Activated CD4-positive, alpha-beta memory T cell treated with anti-CD3 and anti-CD28 coated beads for 36 hours (primary cell): ENCODE measurements around the gene HLA-C. TPM values are rescaled to one million over a fixed set of nuclear protein-coding genes. Genes with fewer than 3 reads are reported as not detected.

Experiments
- CTCF ChIA-PET: fragments of 350-600 bp; sonication (Branson Sonifier 250); formaldehyde crosslinking; loops from one replicate; lab custom pipeline; 2021; ENCODE audit warnings: antibody characterized with exemption, inconsistent platforms; lab: Charles Lee
- POLR2A ChIA-PET: fragments of 350-600 bp; sonication (Branson Sonifier 250); formaldehyde crosslinking; loops from one replicate; lab custom pipeline; 2021; ENCODE audit warnings: antibody characterized with exemption; lab: Charles Lee
- DNase-seq: peaks from one replicate; pipeline ENCODE4 v3.0.0-alpha.2; 2020
- H3K27ac Mint-ChIP-seq: one replicate; pipeline ENCODE4 v1.8.0; 2021; ENCODE audit warnings: mixed read lengths
- H3K27me3 Mint-ChIP-seq: one replicate; pipeline ENCODE4 v1.8.0; 2021; ENCODE audit warnings: mixed read lengths
- H3K36me3 Mint-ChIP-seq: one replicate; pipeline ENCODE4 v1.8.0; 2021; ENCODE audit warnings: mixed read lengths
- H3K4me1 Mint-ChIP-seq: one replicate; pipeline ENCODE4 v1.8.0; 2021; ENCODE audit warnings: low read depth, mixed read lengths
- H3K4me3 Mint-ChIP-seq: one replicate; pipeline ENCODE4 v1.8.0; 2021; ENCODE audit warnings: mild to moderate bottlenecking, mixed read lengths
- H3K9me3 Mint-ChIP-seq: one replicate; pipeline ENCODE4 v1.8.0; 2021; ENCODE audit warnings: mixed read lengths
- intact Hi-C: fragments of 100-400 bp; cut with micrococcal nuclease; formaldehyde crosslinking; loops from one replicate; pipeline ENCODE4 v1.15.1; 2023
- total RNA-seq, 2 experiments: library from RNA; stranded (reverse); gene quantifications; one replicate each; pipeline ENCODE4 v1.2.3, GENCODE V29; 2021

Gene HLA-C
- 100 to 1,000 TPM; 976 to 983 TPM for total RNA-seq

- intact Hi-C loops = loop anchor here (1.0 to 5.0 kb wide), 7 partner anchors 67 to 654 kb away; partner anchors contain the start of genes MRPS18B, PPP1R10, PRRC2A and TCF19
- Mint-ChIP-seq H3K4me1 (peaks cover 51% of the 10 kb centered on the region), H3K27ac (peak within 1 kb of the TSS; percentile 99), H3K27me3 (no peaks in the 10 kb centered on the region), H3K36me3 (peaks cover 44% of the 10 kb centered on the region), H3K9me3 (no peaks in the 10 kb centered on the region), H3K4me3 (peak within 1 kb of the TSS; percentile 95)
- ChIA-PET POLR2A (interaction anchor here (1.0 to 4.6 kb wide), 3 partner anchors 74 to 95 kb away, joined by 4 to 20 read pairs (median 6); no protein-coding TSS in a partner anchor), CTCF (interaction anchor here (1.6 kb wide), 1 partner anchor 36 kb away, joined by 5 read pairs; no protein-coding TSS in a partner anchor)
- peak; percentile 95 for DNase-seq
Observed at GRCh38 chr6:31271641-31272357, at the start of gene HLA-C. HLA-C (minus strand) TSS chr6:31272092; CDS start chr6:31272071, 21 bp downstream.

GRCh38 chr6:31321005-31321707 lies 49.3 kb upstream of the HLA-C start:
- POLR2A ChIA-PET = no interaction called here
- Mint-ChIP-seq H3K36me3 (no peaks in the 10 kb centered on the region), H3K9me3 (no peaks in the 10 kb centered on the region), H3K27me3 (peaks cover 32% of the 10 kb centered on the region), H3K4me3 (no peak overlapping the region), H3K27ac (no peak overlapping the region), H3K4me1 (no peaks in the 10 kb centered on the region)
- intact Hi-C loops = no loop called here
- DNase-seq = no peak
- CTCF ChIA-PET = interaction anchor here (0.7 kb wide), 2 partner anchors 57 to 65 kb away, joined by 3 to 4 read pairs; no protein-coding TSS in a partner anchor

GRCh38 chr6:31317036-31317435 lies 45.1 kb upstream of the HLA-C start:
- ChIA-PET POLR2A (no interaction called here), CTCF (no interaction called here)
- intact Hi-C loops = no loop called here
- DNase-seq = no peak
- no peak overlapping the region for H3K27ac Mint-ChIP-seq
- no peaks in the 10 kb centered on the region for H3K4me1 Mint-ChIP-seq
- no peaks in the 10 kb centered on the region for H3K9me3 Mint-ChIP-seq
- peaks cover 18% of the 10 kb centered on the region for H3K27me3 Mint-ChIP-seq
- H3K36me3 Mint-ChIP-seq = no peaks in the 10 kb centered on the region
- no peak overlapping the region for H3K4me3 Mint-ChIP-seq

GRCh38 chr6:31309641-31310040 lies 37.7 kb upstream of the HLA-C start:
- H3K9me3 Mint-ChIP-seq = no peaks in the 10 kb centered on the region
- intact Hi-C loops = loop anchor here (2.0 kb wide), 1 partner anchor 23 kb away; no protein-coding TSS in a partner anchor
- no peak overlapping the region for H3K4me3 Mint-ChIP-seq
- H3K27ac Mint-ChIP-seq = no peak overlapping the region
- H3K36me3 Mint-ChIP-seq = no peaks in the 10 kb centered on the region
- POLR2A ChIA-PET = no interaction called here
- DNase-seq = no peak
- H3K27me3 Mint-ChIP-seq = peaks cover 1% of the 10 kb centered on the region
- CTCF ChIA-PET = no interaction called here
- H3K4me1 Mint-ChIP-seq = no peaks in the 10 kb centered on the region

GRCh38 chr6:31308845-31309175 lies 36.9 kb upstream of the HLA-C start:
- Mint-ChIP-seq H3K36me3 (no peaks in the 10 kb centered on the region), H3K4me1 (no peaks in the 10 kb centered on the region), H3K27ac (no peak overlapping the region), H3K4me3 (peak overlapping the region; percentile 16), H3K9me3 (no peaks in the 10 kb centered on the region), H3K27me3 (peaks cover 1% of the 10 kb centered on the region)
- POLR2A ChIA-PET = interaction anchor here (1.2 kb wide), 1 partner anchor 105 kb away, joined by 3 read pairs; no protein-coding TSS in a partner anchor
- DNase-seq = no peak
- CTCF ChIA-PET = no interaction called here
- intact Hi-C loops = loop anchor here (2.0 kb wide), 1 partner anchor 24 kb away; no protein-coding TSS in a partner anchor

- Mint-ChIP-seq H3K4me3 (peak overlapping the region; percentile 72), H3K9me3 (no peaks in the 10 kb centered on the region), H3K27ac (no peak overlapping the region), H3K36me3 (no peaks in the 10 kb centered on the region), H3K4me1 (no peaks in the 10 kb centered on the region), H3K27me3 (peaks cover 1% of the 10 kb centered on the region)
- POLR2A ChIA-PET = interaction anchor here (1.2 kb wide), 1 partner anchor 105 kb away, joined by 3 read pairs; no protein-coding TSS in a partner anchor
- CTCF ChIA-PET = interaction anchor here (1.3 kb wide), 1 partner anchor 36 kb away, joined by 5 read pairs; no protein-coding TSS in a partner anchor
- intact Hi-C loops = loop anchor here (2.0 kb wide), 1 partner anchor 25 kb away; no protein-coding TSS in a partner anchor
- DNase-seq = peak; percentile 80
Observed at GRCh38 chr6:31308050-31308844, 36.4 kb upstream of the HLA-C start.

GRCh38 chr6:31307669-31308049 lies 35.8 kb upstream of the HLA-C start:
- ChIA-PET POLR2A (interaction anchor here (1.2 kb wide), 1 partner anchor 104 kb away, joined by 3 read pairs; no protein-coding TSS in a partner anchor), CTCF (interaction anchor here (1.3 kb wide), 1 partner anchor 35 kb away, joined by 5 read pairs; no protein-coding TSS in a partner anchor)
- no peak for DNase-seq
- no peak overlapping the region for H3K27ac Mint-ChIP-seq
- no peaks in the 10 kb centered on the region for H3K4me1 Mint-ChIP-seq
- H3K4me3 Mint-ChIP-seq = no peak overlapping the region
- peaks cover 1% of the 10 kb centered on the region for H3K27me3 Mint-ChIP-seq
- no peaks in the 10 kb centered on the region for H3K36me3 Mint-ChIP-seq
- intact Hi-C loops = loop anchor here (2.0 kb wide), 1 partner anchor 25 kb away; no protein-coding TSS in a partner anchor
- H3K9me3 Mint-ChIP-seq = no peaks in the 10 kb centered on the region

- H3K27ac Mint-ChIP-seq = no peak overlapping the region
- DNase-seq = no peak
- POLR2A ChIA-PET = no interaction called here
- no peaks in the 10 kb centered on the region for H3K9me3 Mint-ChIP-seq
- no peak overlapping the region for H3K4me3 Mint-ChIP-seq
- no peaks in the 10 kb centered on the region for H3K36me3 Mint-ChIP-seq
- no peaks in the 10 kb centered on the region for H3K4me1 Mint-ChIP-seq
- intact Hi-C loops = no loop called here
- H3K27me3 Mint-ChIP-seq = no peaks in the 10 kb centered on the region
- CTCF ChIA-PET = no interaction called here
Observed at GRCh38 chr6:31305703-31306219, 33.9 kb upstream of the HLA-C start.

- DNase-seq = peak; percentile 17
- intact Hi-C loops = no loop called here
- ChIA-PET POLR2A (no interaction called here), CTCF (no interaction called here)
- Mint-ChIP-seq H3K9me3 (no peaks in the 10 kb centered on the region), H3K4me1 (no peaks in the 10 kb centered on the region), H3K36me3 (no peaks in the 10 kb centered on the region), H3K4me3 (no peak overlapping the region), H3K27me3 (no peaks in the 10 kb centered on the region), H3K27ac (no peak overlapping the region)
Observed at GRCh38 chr6:31304683-31305082, 32.8 kb upstream of the HLA-C start.

GRCh38 chr6:31300797-31301196 lies 28.9 kb upstream of the HLA-C start:
- ChIA-PET CTCF (interaction anchor here (1.5 kb wide), 1 partner anchor 74 kb away, joined by 4 read pairs; no protein-coding TSS in a partner anchor), POLR2A (no interaction called here)
- Mint-ChIP-seq H3K36me3 (no peaks in the 10 kb centered on the region), H3K4me3 (no peak overlapping the region), H3K27me3 (peaks cover 1% of the 10 kb centered on the region), H3K9me3 (no peaks in the 10 kb centered on the region), H3K27ac (no peak overlapping the region), H3K4me1 (no peaks in the 10 kb centered on the region)
- intact Hi-C loops = no loop called here
- DNase-seq = no peak

- H3K27ac Mint-ChIP-seq = no peak overlapping the region
- intact Hi-C loops = no loop called here
- H3K27me3 Mint-ChIP-seq = peaks cover 1% of the 10 kb centered on the region
- H3K36me3 Mint-ChIP-seq = no peaks in the 10 kb centered on the region
- no peak overlapping the region for H3K4me3 Mint-ChIP-seq
- no peak for DNase-seq
- no peaks in the 10 kb centered on the region for H3K4me1 Mint-ChIP-seq
- H3K9me3 Mint-ChIP-seq = no peaks in the 10 kb centered on the region
- POLR2A ChIA-PET = no interaction called here
- CTCF ChIA-PET = interaction anchor here (1.5 kb wide), 1 partner anchor 75 kb away, joined by 4 read pairs; no protein-coding TSS in a partner anchor
Observed at GRCh38 chr6:31299947-31300346, 28.1 kb upstream of the HLA-C start.
